Tibial nerve (tissue), 4 donors: Measurements from ENCODE around the gene TNIK.

ENCODE experiments used
- CTCF ChIP-seq, 5 experiments: fragments of 200-600 bp in 3 of 5; fragments of 450-650 bp in 2 of 5; sonication (generic) in 3 of 5; IDR thresholded peaks; one replicate each; pipeline ENCODE4 v1.5.1; 2016 to 2019; ENCODE audit warnings: antibody characterized with exemption in 5 of 5, mild to moderate bottlenecking in 3 of 5, moderate library complexity in 2 of 5
- EP300 ChIP-seq, 2 donors: sonication (generic); formaldehyde crosslinking; IDR thresholded peaks; one replicate each; pipeline ENCODE4 v1.6.1; 2017; ENCODE audit warnings: antibody characterized with exemption in 2 of 2, mild to moderate bottlenecking in 1 of 2
- POLR2A ChIP-seq, 2 donors: fragments of 450-650 bp; IDR thresholded peaks; one replicate each; pipeline ENCODE4 v1.6.1; 2017; ENCODE audit warnings: antibody characterized with exemption in 2 of 2, mild to moderate bottlenecking in 2 of 2, moderate library complexity in 2 of 2

- TF ChIP-seq CTCF (IDR thresholded peaks at IDR 0.05): no peak
- TF ChIP-seq EP300 (IDR thresholded peaks at IDR 0.05): no peak
- no peak for TF ChIP-seq POLR2A (IDR thresholded peaks at IDR 0.05)
Observed at GRCh38 chr3:171223396-171223795, 236.8 kb downstream of the TNIK start.
